ENCODE data around the gene HLA-DOA.

DNA sequence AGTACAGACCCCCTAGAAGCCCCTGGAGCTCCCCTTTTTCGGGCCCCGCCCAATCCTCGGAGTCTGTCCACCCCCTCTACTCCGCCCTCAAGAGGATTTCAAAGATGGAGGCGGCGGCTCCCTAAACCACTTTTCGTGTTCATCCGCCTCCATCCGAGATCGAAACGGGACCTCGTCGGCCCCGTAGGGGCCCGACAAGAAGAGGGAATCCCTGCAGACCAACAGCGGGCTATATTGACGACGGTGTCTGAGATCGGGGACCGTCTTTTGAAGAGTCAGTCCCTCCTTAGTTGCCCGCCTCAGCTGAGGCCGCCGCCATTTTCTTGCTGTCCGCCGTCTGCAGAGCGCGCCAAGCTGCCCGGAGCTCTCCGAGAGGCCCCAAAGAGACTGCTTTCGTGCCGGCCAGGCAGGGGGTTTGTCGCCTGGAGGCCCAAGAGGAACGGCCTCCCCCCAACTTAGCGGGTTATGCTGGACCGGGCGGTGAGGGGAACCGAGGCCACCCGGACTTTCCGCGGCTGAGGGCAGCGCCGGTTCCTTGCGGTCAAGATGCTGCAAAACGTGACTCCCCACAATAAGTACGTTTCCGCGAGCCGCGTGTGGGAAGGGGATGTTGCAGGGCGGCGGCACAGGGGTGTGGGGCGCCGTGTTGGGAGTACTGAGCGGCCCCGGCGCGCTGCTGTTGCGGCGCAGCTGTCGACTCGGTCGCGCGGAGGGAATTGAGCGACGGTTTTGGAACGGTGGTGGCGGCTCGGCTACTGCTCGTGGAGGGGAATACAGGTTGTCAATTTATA lies 36.8 kb downstream of the HLA-DOA start:
- no peak for TF ChIP-seq POLR2A (IDR thresholded peaks at IDR 0.05)
- TF ChIP-seq, protein P1, sequence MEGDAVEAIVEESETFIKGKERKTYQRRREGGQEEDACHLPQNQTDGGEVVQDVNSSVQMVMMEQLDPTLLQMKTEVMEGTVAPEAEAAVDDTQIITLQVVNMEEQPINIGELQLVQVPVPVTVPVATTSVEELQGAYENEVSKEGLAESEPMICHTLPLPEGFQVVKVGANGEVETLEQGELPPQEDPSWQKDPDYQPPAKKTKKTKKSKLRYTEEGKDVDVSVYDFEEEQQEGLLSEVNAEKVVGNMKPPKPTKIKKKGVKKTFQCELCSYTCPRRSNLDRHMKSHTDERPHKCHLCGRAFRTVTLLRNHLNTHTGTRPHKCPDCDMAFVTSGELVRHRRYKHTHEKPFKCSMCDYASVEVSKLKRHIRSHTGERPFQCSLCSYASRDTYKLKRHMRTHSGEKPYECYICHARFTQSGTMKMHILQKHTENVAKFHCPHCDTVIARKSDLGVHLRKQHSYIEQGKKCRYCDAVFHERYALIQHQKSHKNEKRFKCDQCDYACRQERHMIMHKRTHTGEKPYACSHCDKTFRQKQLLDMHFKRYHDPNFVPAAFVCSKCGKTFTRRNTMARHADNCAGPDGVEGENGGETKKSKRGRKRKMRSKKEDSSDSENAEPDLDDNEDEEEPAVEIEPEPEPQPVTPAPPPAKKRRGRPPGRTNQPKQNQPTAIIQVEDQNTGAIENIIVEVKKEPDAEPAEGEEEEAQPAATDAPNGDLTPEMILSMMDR (IDR thresholded peaks at IDR 0.05): no peak

All from thyroid gland (tissue), 4 donors.